H1 (cell line): Measurements from ENCODE around the gene ARID1B. TPM values are rescaled to one million over a fixed set of nuclear protein-coding genes. Genes with fewer than 3 reads are reported as not detected.

Source experiments
- CTCF ChIA-PET: fragments of 300-600 bp; sonication (Branson Sonifier 250); formaldehyde crosslinking; loops from one replicate; lab custom pipeline; 2021; ENCODE audit not compliant: partially characterized antibody; lab: Charles Lee
- POLR2A ChIA-PET: fragments of 300-600 bp; sonication (Branson Sonifier 250); formaldehyde crosslinking; loops from one replicate; lab custom pipeline; 2021; ENCODE audit warnings: inconsistent platforms; ENCODE audit not compliant: partially characterized antibody; lab: Charles Lee
- DNase-seq, 2 experiments: peaks; one replicate each; pipeline versions ENCODE4 v3.0.0 to v3.0.0-alpha.2; 2010 to 2022; ENCODE audit warnings: low spot score in 2 of 2, low read depth in 1 of 2, mixed read lengths in 1 of 2
- FAIRE-seq: peaks from 2 replicates; lab custom pipeline; 2011; peaks lifted over from hg19 to GRCh38; lab: Jason Lieb, UNC
- H2AFZ ChIP-seq: 2 replicates; pipeline ENCODE4 v1.8.1; 2012; ENCODE audit warnings: low read length, inconsistent platforms
- H2AK5ac ChIP-seq: 2 replicates; pipeline ENCODE4 v1.6.1; 2013; ENCODE audit warnings: low read depth, low read length
- H2BK120ac ChIP-seq: replicated peaks from 2 replicates; pipeline ENCODE3; 2013; ENCODE audit warnings: low read depth, low read length, inconsistent platforms
- H2BK12ac ChIP-seq: 2 replicates; pipeline ENCODE4 v1.6.1; 2013; ENCODE audit warnings: low read depth, low read length
- H2BK15ac ChIP-seq: 2 replicates; pipeline ENCODE4 v1.6.1; 2013; ENCODE audit warnings: low read length
- H2BK20ac ChIP-seq: 2 replicates; pipeline ENCODE4 v1.6.1; 2013; ENCODE audit warnings: low read length
- H2BK5ac ChIP-seq: 2 replicates; pipeline ENCODE4 v1.6.1; 2013; ENCODE audit warnings: low read depth, low read length
- H3K14ac ChIP-seq: 2 replicates; pipeline ENCODE4 v1.6.1; 2013; ENCODE audit warnings: inconsistent platforms; ENCODE audit not compliant: insufficient read length
- H3K18ac ChIP-seq: 2 replicates; pipeline ENCODE4 v1.6.1; 2013; ENCODE audit warnings: low read length; ENCODE audit errors: extremely low read depth
- H3K23ac ChIP-seq: 2 replicates; pipeline ENCODE4 v1.6.1; 2013; ENCODE audit warnings: inconsistent platforms; ENCODE audit not compliant: insufficient read length
- H3K23me2 ChIP-seq: 2 replicates; pipeline ENCODE4 v1.6.1; 2013; ENCODE audit warnings: low read depth, low read length
- H3K27ac ChIP-seq: 2 replicates; pipeline ENCODE4 v1.6.1; 2011; ENCODE audit warnings: low read depth, low read length, inconsistent platforms
- H3K27me3 ChIP-seq, 4 experiments: replicated peaks in 1 of 4; 1 replicate in 1 of 4; 2 replicates in 3 of 4; pipeline versions ENCODE4 v1.6.1 to v1.8.1; 2011 to 2013; ENCODE audit warnings: low read length in 3 of 4, mild to moderate bottlenecking in 3 of 4, inconsistent platforms in 2 of 4, mixed read lengths in 2 of 4, moderate library complexity in 1 of 4; ENCODE audit not compliant: control insufficient read depth in 3 of 4, insufficient read depth in 3 of 4; ENCODE audit errors: extremely low read depth in 1 of 4
- H3K36me3 ChIP-seq, 4 experiments: 2 replicates each; pipeline versions ENCODE4 v1.6.1 to v1.8.1; 2011 to 2013; ENCODE audit warnings: mild to moderate bottlenecking in 4 of 4, low read length in 3 of 4, moderate library complexity in 2 of 4, control low read depth in 1 of 4, inconsistent platforms in 1 of 4; ENCODE audit not compliant: insufficient read depth in 4 of 4, control insufficient read depth in 2 of 4
- H3K4ac ChIP-seq: replicated peaks from 2 replicates; pipeline ENCODE3; 2013; ENCODE audit warnings: low read length, low read depth, mixed read lengths, inconsistent platforms; ENCODE audit not compliant: insufficient read length
- H3K4me1 ChIP-seq, 4 experiments: replicated peaks in 1 of 4; 1 replicate in 1 of 4; 2 replicates in 3 of 4; pipeline versions ENCODE4 v1.6.1 to v1.8.1; 2011 to 2013; ENCODE audit warnings: low read length in 3 of 4, inconsistent platforms in 2 of 4, mixed read lengths in 1 of 4; ENCODE audit not compliant: insufficient read depth in 4 of 4, control insufficient read depth in 3 of 4
- H3K4me2 ChIP-seq, 2 experiments: 2 replicates each; pipeline versions ENCODE4 v1.6.1 to v1.8.1; 2011 to 2013; ENCODE audit warnings: low read depth in 2 of 2, low read length in 2 of 2, control low read depth in 1 of 2, inconsistent platforms in 1 of 2, mild to moderate bottlenecking in 1 of 2; ENCODE audit not compliant: insufficient read depth in 1 of 2
- H3K4me3 ChIP-seq, 4 experiments: fragments of 200-600, 300-600 bp in 1 of 4; sonication (generic), shearing (Covaris generic), sonication (Bioruptor Twin) in 1 of 4; 2 replicates each; pipeline versions ENCODE4 v1.5.1 to v1.8.1; 2011 to 2016; ENCODE audit warnings: low read length in 4 of 4, low read depth in 3 of 4, control low read depth in 2 of 4, inconsistent platforms in 2 of 4, mild to moderate bottlenecking in 2 of 4, mixed read lengths in 1 of 4, moderate library complexity in 1 of 4; ENCODE audit not compliant: insufficient read depth in 2 of 4; ENCODE audit errors: extremely low read depth in 1 of 4
- H3K56ac ChIP-seq: replicated peaks from 2 replicates; pipeline ENCODE3; 2013; ENCODE audit warnings: low read depth, mild to moderate bottlenecking, mixed read lengths, low read length, inconsistent platforms; ENCODE audit not compliant: insufficient read length
- H3K79me1 ChIP-seq: 2 replicates; pipeline ENCODE4 v1.6.1; 2013; ENCODE audit warnings: low read depth, low read length, control low read depth
- H3K79me2 ChIP-seq, 2 experiments: 2 replicates each; pipeline versions ENCODE4 v1.6.1 to v1.8.1; 2012 to 2013; ENCODE audit warnings: low read length in 2 of 2, mild to moderate bottlenecking in 2 of 2, inconsistent platforms in 1 of 2; ENCODE audit not compliant: insufficient read depth in 2 of 2, control insufficient read depth in 1 of 2
- H3K9ac ChIP-seq, 4 experiments: replicated peaks in 1 of 4; 1 replicate in 1 of 4; 2 replicates in 3 of 4; pipeline versions ENCODE4 v1.6.1 to v1.8.1; 2011 to 2013; ENCODE audit warnings: low read depth in 3 of 4, low read length in 3 of 4, control low read depth in 2 of 4, mild to moderate bottlenecking in 2 of 4, moderate library complexity in 2 of 4, inconsistent platforms in 1 of 4; ENCODE audit errors: extremely low read depth in 1 of 4
- H3K9me3 ChIP-seq, 2 experiments: 2 replicates each; pipeline versions ENCODE4 v1.6.1 to v1.8.1; 2012 to 2013; ENCODE audit warnings: mild to moderate bottlenecking in 2 of 2, moderate library complexity in 2 of 2, control low read depth in 1 of 2, inconsistent platforms in 1 of 2, low read depth in 1 of 2, low read length in 1 of 2, mixed read lengths in 1 of 2; ENCODE audit not compliant: insufficient read depth in 2 of 2
- H4K20me1 ChIP-seq, 2 experiments: replicated peaks in 1 of 2; 2 replicates each; pipeline versions ENCODE3 to v1.8.1; 2011 to 2013; ENCODE audit warnings: inconsistent platforms in 2 of 2, low read length in 2 of 2, mild to moderate bottlenecking in 1 of 2; ENCODE audit not compliant: insufficient read depth in 2 of 2, control insufficient read depth in 1 of 2
- H4K5ac ChIP-seq: 2 replicates; pipeline ENCODE4 v1.6.1; 2013; ENCODE audit warnings: low read length, low read depth, mixed read lengths, inconsistent platforms; ENCODE audit not compliant: insufficient read length
- H4K8ac ChIP-seq: 2 replicates; pipeline ENCODE4 v1.8.0; 2013; ENCODE audit warnings: mild to moderate bottlenecking, moderate library complexity, low read length, inconsistent platforms; ENCODE audit not compliant: insufficient read depth; ENCODE audit errors: extremely low read depth
- H4K91ac ChIP-seq: replicated peaks from 2 replicates; pipeline ENCODE3; 2013; ENCODE audit warnings: low read length, mixed read lengths, inconsistent platforms; ENCODE audit not compliant: insufficient read length
- ASH2L ChIP-seq: fragments of 200-600, 300-600 bp; sonication (generic); IDR thresholded peaks from one replicate; pipeline ENCODE4 v1.7.1; 2017; ENCODE audit warnings: low read length
- CEBPB ChIP-seq: IDR thresholded peaks from 2 replicates; pipeline ENCODE4 v1.6.1; 2012; ENCODE audit warnings: low read depth, low read length
- EZH2 ChIP-seq: fragments of 200-600 bp; sonication (generic); IDR thresholded peaks from 2 replicates; pipeline ENCODE4 v1.7.1; 2012; ENCODE audit warnings: low read depth, mild to moderate bottlenecking, moderate library complexity, low read length, inconsistent platforms; ENCODE audit not compliant: severe bottlenecking
- KDM4A ChIP-seq: IDR thresholded peaks from one replicate; pipeline ENCODE4 v1.7.1; 2012; ENCODE audit warnings: low read depth, mild to moderate bottlenecking, moderate library complexity, low read length, inconsistent platforms; ENCODE audit not compliant: severe bottlenecking
- MAFK ChIP-seq: IDR thresholded peaks from 2 replicates; pipeline ENCODE4 v1.6.1; 2012; ENCODE audit warnings: low read depth, mild to moderate bottlenecking, improper control_type of control experiment, low read length
- RXRA ChIP-seq: IDR thresholded peaks from 2 replicates; pipeline ENCODE4 v1.6.1; 2011; ENCODE audit warnings: low read depth, mild to moderate bottlenecking, low read length, moderate library complexity; ENCODE audit not compliant: insufficient read depth
- SP1 ChIP-seq: IDR thresholded peaks from 2 replicates; pipeline ENCODE4 v1.6.1; 2011; ENCODE audit warnings: low read depth, low read length
- SP4 ChIP-seq: IDR thresholded peaks from 2 replicates; pipeline ENCODE4 v1.6.1; 2012; ENCODE audit warnings: low read length, inconsistent platforms
- SRF ChIP-seq: IDR thresholded peaks from 2 replicates; pipeline ENCODE4 v1.6.1; 2011; ENCODE audit warnings: mild to moderate bottlenecking, low read depth, low read length, moderate library complexity
- ZNF274 ChIP-seq: IDR thresholded peaks from 2 replicates; pipeline ENCODE4 v1.7.0; 2012; ENCODE audit warnings: low read length, borderline replicate concordance; ENCODE audit errors: extremely low read depth
- WGBS, 2 experiments: shearing (Covaris generic) in 1 of 2; methylation state at CpG; one replicate each; pipeline versions ENCODE4 v1.1.6 to v1.1.7; 2013 to 2015; ENCODE audit warnings: low lambda C conversion rate in 2 of 2, mixed read lengths in 2 of 2, inconsistent platforms in 1 of 2, low coverage in 1 of 2, missing lambda C conversion rate in 1 of 2; ENCODE audit not compliant: insufficient replicate concordance in 2 of 2, insufficient coverage in 1 of 2, insufficient read length in 1 of 2; ENCODE audit errors: extremely low coverage in 1 of 2, missing lambda C conversion rate in 1 of 2; 5-methylcytosine and 5-hydroxymethylcytosine counted together
- polyA plus RNA-seq, 7 experiments: library from polyadenylated mRNA; depleted of rRNA in 3 of 7; stranded (reverse) in 5 of 7; unstranded in 2 of 7; fragments of >200 nt in 5 of 7; fragments of 200-250 nt in 2 of 7; gene quantifications; 1 replicate in 5 of 7; 2 replicates in 1 of 7; 4 replicates in 1 of 7; pipeline versions ENCODE4 v1.2.1 to v1.2.3, GENCODE V29; 2011 to 2013; ENCODE audit warnings: missing spikeins in 2 of 7, mixed read lengths in 2 of 7
- total RNA-seq: library from RNA; stranded (reverse); fragmentation: NEBNext Ultra II Directional; extraction: Animal tissue kit (Norgen Biotek cat#: 25700); gene quantifications from 2 replicates; pipeline ENCODE4 v1.2.1, GENCODE V29; 2021
- TF ChIP-seq, protein P1 (sequence below): IDR thresholded peaks from 2 replicates; pipeline ENCODE4 v1.6.1; 2012; ENCODE audit warnings: inconsistent platforms
- TF ChIP-seq, protein P2 (sequence below): IDR thresholded peaks from 2 replicates; pipeline ENCODE4 v1.6.1; 2012; ENCODE audit warnings: low read length, inconsistent platforms

The ARID1B gene
- total and polyA plus RNA-seq, 2 of the 8 experiments (the other 6 are each of a cell fraction or from before 2014, with no cell fraction given), result 24.3 to 70.3 TPM

DNA sequence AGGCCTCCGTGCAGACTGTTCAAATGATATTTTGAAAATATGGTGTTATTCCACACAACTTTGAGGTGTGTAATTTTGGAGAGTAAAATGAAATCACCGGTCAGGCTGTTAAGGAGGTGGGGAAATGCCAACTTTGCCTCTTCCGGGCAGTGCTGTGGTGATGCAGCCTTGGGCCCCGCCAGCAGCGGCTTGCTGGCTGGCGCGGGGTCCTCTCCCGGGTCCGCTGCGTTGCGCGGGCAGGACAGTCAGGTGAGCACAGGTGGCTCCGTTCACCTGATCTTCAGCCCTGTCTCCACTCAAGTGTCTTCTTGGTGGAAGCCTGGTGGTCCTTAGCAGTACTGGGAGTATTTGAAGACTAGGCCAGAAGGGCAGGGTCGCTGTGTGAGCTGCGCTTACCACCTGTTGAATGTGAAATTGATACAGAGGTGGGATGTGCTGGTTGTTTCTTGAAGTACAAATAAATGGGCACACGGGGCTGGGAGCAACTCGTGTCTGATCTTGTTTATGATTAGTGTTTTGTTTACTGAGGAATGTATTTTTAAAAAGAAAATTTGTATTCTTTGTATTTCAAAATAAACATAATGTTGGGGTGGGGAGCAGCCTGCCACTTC, 184.2 kb downstream of the ARID1B start:
- Histone ChIP-seq H3K9ac (no peak overlapping the region), H4K5ac (no peak overlapping the region), H3K14ac (no peak overlapping the region), H3K4me1 (peaks cover 2 to 11% (median 7%) of the 10 kb centered on the region in 4 experiments), H3K4me2 (no peak overlapping the region), H2BK15ac (no peak overlapping the region), H2BK5ac (no peak overlapping the region), H2AFZ (no peak overlapping the region), H3K23me2 (no peaks in the 10 kb centered on the region), H3K27ac (no peak overlapping the region), H3K36me3 (no peaks in the 10 kb centered on the region), H3K23ac (no peak overlapping the region), H3K27me3 (no peaks in the 10 kb centered on the region), H3K79me1 (peaks cover 14% of the 10 kb centered on the region; the same call in 1 of the 2 replicates), H3K79me2 (peaks cover 3 to 89% of the 10 kb centered on the region in 2 experiments; a peak in 3 of 4 replicates), H4K20me1 (no peaks in the 10 kb centered on the region), H3K9me3 (no peaks in the 10 kb centered on the region), H2AK5ac (no peak overlapping the region), H2BK12ac (no peak overlapping the region), H2BK20ac (no peak overlapping the region), H3K56ac (no peak overlapping the region), H2BK120ac (no peak overlapping the region), H4K91ac (no peak overlapping the region), H3K4ac (peak overlapping the region; percentile 21), H3K4me3 (no peak overlapping the region), H3K18ac (no peak overlapping the region; the same call in 1 of the 2 replicates), H4K8ac (no peak overlapping the region)
- 94% methylated on average over 17 of the region's 17 CpGs; no CpG with 5 or more reads in 1 of the 2 experiments for WGBS, 2 experiments
- ChIA-PET CTCF (interaction anchor here (1.1 to 1.4 kb wide), 2 partner anchors 9 to 73 kb away, joined by 3 to 5 read pairs; no protein-coding TSS in a partner anchor), POLR2A (interaction anchor here (0.7 kb wide), 1 partner anchor 27 kb away, joined by 4 read pairs; no protein-coding TSS in a partner anchor)
- FAIRE-seq (no peak), DNase-seq (no peak)
- TF ChIP-seq, protein P1, sequence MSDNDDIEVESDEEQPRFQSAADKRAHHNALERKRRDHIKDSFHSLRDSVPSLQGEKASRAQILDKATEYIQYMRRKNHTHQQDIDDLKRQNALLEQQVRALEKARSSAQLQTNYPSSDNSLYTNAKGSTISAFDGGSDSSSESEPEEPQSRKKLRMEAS, result no peak
- TF ChIP-seq CEBPB (no peak), KDM4A (no peak), EZH2 (no peak), SP1 (no peak), ZNF274 (no peak), SP4 (no peak), MAFK (no peak), RXRA (no peak), ASH2L (no peak), SRF (no peak)
- TF ChIP-seq, protein P2, sequence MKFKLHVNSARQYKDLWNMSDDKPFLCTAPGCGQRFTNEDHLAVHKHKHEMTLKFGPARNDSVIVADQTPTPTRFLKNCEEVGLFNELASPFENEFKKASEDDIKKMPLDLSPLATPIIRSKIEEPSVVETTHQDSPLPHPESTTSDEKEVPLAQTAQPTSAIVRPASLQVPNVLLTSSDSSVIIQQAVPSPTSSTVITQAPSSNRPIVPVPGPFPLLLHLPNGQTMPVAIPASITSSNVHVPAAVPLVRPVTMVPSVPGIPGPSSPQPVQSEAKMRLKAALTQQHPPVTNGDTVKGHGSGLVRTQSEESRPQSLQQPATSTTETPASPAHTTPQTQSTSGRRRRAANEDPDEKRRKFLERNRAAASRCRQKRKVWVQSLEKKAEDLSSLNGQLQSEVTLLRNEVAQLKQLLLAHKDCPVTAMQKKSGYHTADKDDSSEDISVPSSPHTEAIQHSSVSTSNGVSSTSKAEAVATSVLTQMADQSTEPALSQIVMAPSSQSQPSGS, result no peak
